Uterus (tissue), 4 donors: ENCODE data around the gene AUTS2. TPM values are rescaled to one million over a fixed set of nuclear protein-coding genes. Genes with fewer than 3 reads are reported as not detected.

Source experiments
- DNase-seq, 2 donors: peaks; one replicate each; pipeline ENCODE4 v3.0.0-alpha.2; 2019 to 2020
- H3K27ac ChIP-seq, 2 donors: fragments of 200-600 bp; sonication (generic); 1 replicate in 1 of 2; 2 replicates in 1 of 2; pipeline ENCODE4 v1.5.1; 2016 to 2018
- H3K27me3 ChIP-seq, 2 donors: fragments of 200-600 bp; sonication (generic); one replicate each; pipeline ENCODE4 v1.5.1; 2018 to 2019; ENCODE audit warnings: control low read depth in 1 of 2
- H3K36me3 ChIP-seq, 2 donors: fragments of 200-600 bp; sonication (generic); one replicate each; pipeline ENCODE4 v1.5.1; 2019; ENCODE audit warnings: control low read depth in 1 of 2
- H3K4me1 ChIP-seq, 2 donors: fragments of 200-600 bp; sonication (generic); one replicate each; pipeline ENCODE4 v1.5.1; 2018 to 2019; ENCODE audit warnings: control low read depth in 1 of 2
- H3K4me3 ChIP-seq, 2 donors: fragments of 200-600 bp; sonication (generic); 1 replicate in 1 of 2; 2 replicates in 1 of 2; pipeline ENCODE4 v1.5.1; 2018 to 2019; ENCODE audit warnings: mild to moderate bottlenecking in 1 of 2
- H3K9me3 ChIP-seq, 2 donors: fragments of 200-600 bp; sonication (generic); one replicate each; pipeline ENCODE4 v1.5.1; 2019; ENCODE audit warnings: control low read depth in 1 of 2
- CTCF ChIP-seq, 4 experiments: fragments of 200-600 bp in 2 of 4; fragments of 450-650 bp in 2 of 4; sonication (generic) in 2 of 4; IDR thresholded peaks; one replicate each; pipeline ENCODE4 v1.5.1; 2016 to 2019; ENCODE audit warnings: antibody characterized with exemption in 4 of 4, mild to moderate bottlenecking in 2 of 4, moderate library complexity in 1 of 4
- POLR2A ChIP-seq, 2 donors: fragments of 450-650 bp; IDR thresholded peaks; one replicate each; pipeline ENCODE4 v1.6.1; 2016; ENCODE audit warnings: antibody characterized with exemption in 2 of 2, mild to moderate bottlenecking in 1 of 2, moderate library complexity in 1 of 2
- intact Hi-C: fragments of 100-400 bp; cut with DNase I; formaldehyde crosslinking; loops from one replicate; pipeline ENCODE4 v1.15.1; 2023; ENCODE audit warnings: low total_unique reads
- total RNA-seq, 4 donors: library from RNA; depleted of rRNA in 3 of 4; stranded (reverse); fragments of >200 nt in 3 of 4; gene quantifications; one replicate each; pipeline versions ENCODE4 v1.1.0 to v1.2.4, GENCODE V29; 2014 to 2023
- donor health status: DM: yes; HTN: yes; CAD: no.

The AUTS2 gene
- total RNA-seq, 4 donors from 2014 or later = 10.5 to 58.2 (median 30.0) TPM

GRCh38 chr7:69827140-69827539 is 228.9 kb downstream of the AUTS2 start:
- intact Hi-C loops = no loop called here
- TF ChIP-seq POLR2A (IDR thresholded peaks at IDR 0.05) (no peak), CTCF (IDR thresholded peaks at IDR 0.05) (no peak)
- H3K4me1 ChIP-seq = peaks cover 0 to 5% of the 10 kb centered on the region in 2 donors
- no peak overlapping the region for H3K4me3 ChIP-seq
- no peak overlapping the region for H3K27ac ChIP-seq
- no peak for DNase-seq
- H3K36me3 ChIP-seq = no peaks in the 10 kb centered on the region
- no peaks in the 10 kb centered on the region for H3K9me3 ChIP-seq
- H3K27me3 ChIP-seq = no peaks in the 10 kb centered on the region

- intact Hi-C loops = no loop called here
- no peak for TF ChIP-seq POLR2A (IDR thresholded peaks at IDR 0.05)
- TF ChIP-seq CTCF (IDR thresholded peaks at IDR 0.05) = no peak
These were observed 229.3 kb downstream of the AUTS2 start for GRCh38 chr7:69827558-69827957.

GRCh38 chr7:69832356-69832755 is 234.1 kb downstream of the AUTS2 start:
- Histone ChIP-seq H3K4me1 (no peaks in the 10 kb centered on the region), H3K27ac (no peak overlapping the region), H3K4me3 (no peak overlapping the region), H3K9me3 (no peaks in the 10 kb centered on the region), H3K27me3 (no peaks in the 10 kb centered on the region), H3K36me3 (no peaks in the 10 kb centered on the region)
- DNase-seq = no peak
- intact Hi-C loops = no loop called here
- no peak for TF ChIP-seq POLR2A (IDR thresholded peaks at IDR 0.05)
- TF ChIP-seq CTCF (IDR thresholded peaks at IDR 0.05) = no peak

More at GRCh38 chr7:69827558-69827957, 229.3 kb downstream of the AUTS2 start:
- H3K9me3 ChIP-seq = no peaks in the 10 kb centered on the region
- DNase-seq = no peak
- no peak overlapping the region for H3K4me3 ChIP-seq
- H3K27ac ChIP-seq = no peak overlapping the region
- H3K27me3 ChIP-seq = no peaks in the 10 kb centered on the region
- H3K4me1 ChIP-seq = peaks cover 0 to 5% of the 10 kb centered on the region in 2 donors
- H3K36me3 ChIP-seq = no peaks in the 10 kb centered on the region

- H3K27ac ChIP-seq = no peak overlapping the region
- intact Hi-C loops = no loop called here
- no peaks in the 10 kb centered on the region for H3K27me3 ChIP-seq
- H3K4me3 ChIP-seq = no peak overlapping the region
- no peaks in the 10 kb centered on the region for H3K9me3 ChIP-seq
- no peak for DNase-seq
- TF ChIP-seq CTCF (IDR thresholded peaks at IDR 0.05) (no peak), POLR2A (IDR thresholded peaks at IDR 0.05) (no peak)
- H3K36me3 ChIP-seq = no peaks in the 10 kb centered on the region
- no peaks in the 10 kb centered on the region for H3K4me1 ChIP-seq
These were observed 235.7 kb downstream of the AUTS2 start for GRCh38 chr7:69833964-69834363.

GRCh38 chr7:69836702-69837101 is 238.4 kb downstream of the AUTS2 start:
- intact Hi-C loops = no loop called here
- DNase-seq = no peak
- no peak overlapping the region for H3K4me3 ChIP-seq

More at GRCh38 chr7:69836702-69837101, 238.4 kb downstream of the AUTS2 start:
- Histone ChIP-seq H3K27me3 (no peaks in the 10 kb centered on the region), H3K27ac (no peak overlapping the region), H3K9me3 (no peaks in the 10 kb centered on the region), H3K36me3 (no peaks in the 10 kb centered on the region), H3K4me1 (no peaks in the 10 kb centered on the region)
- TF ChIP-seq POLR2A (IDR thresholded peaks at IDR 0.05) (no peak), CTCF (IDR thresholded peaks at IDR 0.05) (no peak)
